Limb (tissue), 2 donors: Measurements from ENCODE around the gene SAFB2.
A peak's percentile ranks its signal among the peaks of the same experiment; 100 is the strongest.

Source experiments
- DNase-seq, 2 donors: peaks; one replicate each; pipeline ENCODE4 v3.0.0-alpha.2; 2016; ENCODE audit errors: extremely low spot score in 2 of 2

SAFB2 gene

DNA sequence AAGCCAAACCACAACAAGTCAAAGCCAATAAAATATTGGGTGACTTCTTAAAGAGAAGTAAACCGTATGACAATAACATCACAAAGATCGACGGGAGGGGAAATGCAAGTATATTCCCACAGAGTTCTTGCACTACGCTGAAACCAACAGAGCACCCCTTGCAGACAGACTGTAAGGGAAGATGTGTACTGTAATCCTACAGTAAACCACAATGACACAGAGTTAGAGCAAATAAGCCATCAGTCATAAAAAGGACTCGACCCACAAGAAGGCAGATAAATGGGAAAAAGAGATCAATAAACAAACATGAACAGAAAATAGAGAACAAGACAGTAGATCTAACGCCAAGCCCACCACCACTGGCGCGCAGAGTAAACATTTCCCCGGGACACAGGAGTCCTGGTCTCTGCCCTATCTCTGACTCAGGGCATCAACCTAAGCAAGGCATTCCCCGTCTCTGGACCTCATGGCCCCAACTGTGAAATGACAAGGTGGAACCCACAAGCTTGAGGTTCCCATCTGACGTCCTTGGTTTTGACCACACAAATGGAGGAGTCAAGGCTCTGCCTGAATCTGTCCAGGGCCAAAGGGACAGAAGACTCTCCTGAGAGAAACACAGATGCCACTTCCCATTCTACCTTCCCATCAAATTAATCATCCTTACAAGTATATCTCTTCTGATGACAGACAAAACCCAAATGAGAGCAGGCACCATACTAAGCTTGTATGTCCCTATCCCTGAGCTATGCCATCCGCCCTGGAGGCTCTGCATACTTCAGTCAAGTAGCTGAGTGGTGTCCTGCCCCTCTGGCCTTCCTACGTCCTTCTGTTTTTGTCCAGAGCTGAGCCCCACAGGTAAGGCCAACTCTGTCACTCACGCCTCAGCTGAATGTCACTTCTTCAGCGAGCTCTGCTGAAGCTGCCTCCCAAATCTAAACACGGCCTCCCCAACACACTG, 15.0 kb downstream of the SAFB2 start:
- DNase-seq = no peak

DNA sequence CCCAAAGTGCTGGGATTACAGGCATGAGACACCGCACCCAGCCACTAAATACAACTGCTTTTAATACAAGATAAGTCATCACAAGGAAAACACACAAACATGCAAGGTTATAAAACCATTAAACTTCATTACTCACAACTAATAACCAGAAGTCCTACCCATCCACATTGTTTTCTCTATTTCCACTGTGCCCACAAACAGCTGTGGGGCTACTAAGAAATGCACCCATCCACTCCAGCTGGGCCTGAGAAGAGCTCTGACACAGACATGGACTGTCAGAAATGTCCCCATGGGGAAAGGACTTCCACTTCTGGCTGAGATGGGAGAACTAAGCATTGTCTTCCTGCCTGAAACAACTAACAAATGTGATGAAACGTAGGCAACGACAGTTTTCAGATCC, 17.2 kb downstream of the SAFB2 start:
- DNase-seq = no peak

DNA sequence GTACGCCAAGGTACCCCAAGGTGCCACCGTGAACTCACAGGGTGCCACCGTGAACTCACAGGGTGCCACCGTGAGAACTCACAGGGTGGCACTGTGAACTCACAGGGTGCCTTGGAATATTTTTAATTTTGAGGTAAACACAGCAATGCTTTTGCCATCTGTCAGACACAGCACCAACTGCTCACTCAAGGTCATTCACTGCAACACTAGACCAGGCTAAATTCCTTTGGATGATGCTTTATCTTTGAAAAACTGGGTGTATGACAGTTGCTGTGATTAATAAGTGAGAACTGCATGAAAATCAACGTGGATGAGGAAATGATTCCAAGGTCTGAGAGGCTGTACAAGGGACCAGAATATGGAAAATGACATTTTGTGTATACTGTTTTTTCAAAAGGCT, 18.9 kb downstream of the SAFB2 start:
- no peak for DNase-seq

DNA sequence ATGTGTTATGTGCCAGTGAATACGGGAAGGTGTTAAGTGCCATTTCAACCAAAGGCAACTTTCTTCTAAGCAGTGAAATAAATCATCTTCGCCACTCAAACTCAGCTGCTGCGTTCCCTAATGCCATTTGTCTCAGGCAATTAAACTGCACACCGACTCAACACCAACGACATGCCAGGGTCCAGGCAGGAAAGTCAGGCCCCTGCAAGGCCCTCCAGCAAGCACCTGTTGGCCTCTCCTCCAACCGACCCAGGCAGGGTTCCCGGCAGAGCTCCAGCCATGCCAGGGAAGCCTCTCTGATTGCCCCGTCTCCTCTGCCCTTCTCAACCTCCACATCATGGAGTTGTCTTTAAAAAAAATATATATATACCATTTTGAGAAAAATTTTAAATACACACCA, 21.8 kb downstream of the SAFB2 start:
- peak in 1 of 2 donors; percentile 7 for DNase-seq

DNA sequence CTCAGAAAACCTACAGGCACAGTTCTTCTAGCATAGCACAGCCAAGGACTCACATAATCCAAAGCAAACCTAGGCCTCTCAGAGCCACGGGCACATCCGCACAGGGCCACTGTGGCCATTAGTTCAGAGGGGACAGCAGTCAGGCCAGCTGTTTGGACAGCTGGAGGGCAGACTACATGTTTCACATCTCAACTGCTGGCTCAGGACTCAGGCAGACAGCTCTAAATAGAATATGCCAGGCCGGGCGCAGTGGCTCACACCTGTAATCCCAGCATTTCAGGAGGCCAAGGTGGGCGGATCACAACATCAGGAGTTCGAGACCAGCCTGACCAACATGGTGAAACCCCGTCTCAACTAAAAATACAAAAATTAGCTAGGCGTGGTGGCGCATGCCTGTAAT, 26.8 kb downstream of the SAFB2 start:
- DNase-seq = no peak

DNA sequence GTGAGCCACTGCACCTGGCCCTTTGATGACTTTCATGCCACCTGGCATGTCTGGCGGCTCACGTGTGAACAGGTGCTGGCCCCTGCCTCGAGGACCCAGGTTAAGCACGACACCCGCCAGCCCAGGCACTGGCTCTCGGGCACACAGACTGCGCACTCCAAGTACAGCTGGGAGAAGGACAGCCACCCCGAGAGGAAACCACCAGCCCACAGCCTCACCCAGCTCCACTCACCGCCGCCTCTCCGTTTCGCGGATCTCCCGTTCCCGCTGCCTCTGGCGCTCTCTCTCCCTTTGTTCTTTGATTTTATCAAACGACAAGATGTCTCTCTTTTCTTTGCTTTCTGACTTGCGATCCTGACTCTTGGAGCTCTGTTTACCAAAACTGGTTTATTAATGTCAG, 27.4 kb downstream of the SAFB2 start:
- no peak for DNase-seq

DNA sequence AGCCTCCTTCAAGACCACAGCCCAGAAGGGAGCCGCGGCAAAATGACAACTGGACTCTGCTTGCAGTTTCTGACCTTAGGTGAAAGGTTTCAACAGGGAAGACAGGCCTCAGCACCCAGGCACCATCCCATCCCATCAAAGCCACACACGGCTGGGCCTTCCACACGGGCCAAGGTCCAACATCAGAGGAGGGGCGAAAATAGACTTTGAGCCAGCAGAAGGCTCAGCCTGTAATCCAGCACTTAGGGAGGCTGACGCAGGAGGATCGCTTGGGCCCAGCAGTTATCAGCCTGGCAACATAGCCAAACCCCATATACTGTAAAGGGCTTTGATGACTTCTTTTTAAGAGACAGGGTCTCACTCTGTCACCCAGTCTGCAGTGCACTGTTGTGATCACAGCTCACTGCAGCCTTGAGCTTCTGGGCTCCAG, 28.0 kb downstream of the SAFB2 start:
- DNase-seq = no peak

DNA sequence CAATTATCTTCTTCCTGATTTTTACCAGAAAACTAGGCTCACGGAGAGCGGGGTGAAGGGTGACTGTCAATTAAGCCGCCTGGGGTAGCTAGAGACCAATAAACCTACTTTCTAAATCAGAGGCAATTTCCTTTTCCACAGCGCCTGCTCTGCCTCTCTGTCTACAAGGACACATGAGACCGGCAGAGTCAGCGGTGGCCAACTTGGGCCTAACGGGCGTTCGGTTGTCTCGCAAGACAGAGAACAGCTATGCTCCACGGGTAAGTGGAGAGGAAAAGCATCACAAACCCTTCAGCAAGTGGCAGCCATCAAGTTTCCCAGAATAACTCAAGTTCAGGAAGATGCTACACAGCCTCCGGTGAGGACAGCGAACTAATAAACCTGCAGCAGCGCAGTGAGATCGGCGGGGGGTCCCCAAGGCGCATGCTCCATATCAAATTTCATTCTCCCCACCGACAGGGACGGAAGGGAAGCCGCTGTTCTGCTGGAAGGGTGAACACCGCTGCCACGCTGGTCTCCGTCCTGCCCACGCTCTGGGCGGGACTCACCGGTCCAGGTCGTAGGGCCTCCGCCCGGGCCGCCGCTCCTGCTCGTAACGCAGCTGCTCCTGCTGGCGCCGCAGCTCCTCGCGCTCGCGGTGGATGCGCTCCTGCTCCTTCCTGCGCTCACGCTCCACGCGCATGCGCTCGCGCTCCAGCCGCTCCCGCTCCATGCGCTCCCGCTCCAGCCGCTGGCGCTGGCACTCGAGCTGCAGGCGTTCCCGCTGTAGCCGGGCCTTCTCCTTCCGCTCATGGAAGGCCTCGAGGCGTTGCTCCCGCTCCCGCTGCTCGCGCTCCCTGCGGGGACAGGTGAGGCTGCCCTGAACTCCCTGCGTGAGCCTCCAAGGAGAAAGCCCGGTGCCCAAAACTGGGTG, 29.0 kb downstream of the SAFB2 start:
- peak in 1 of 2 donors; percentile 38 for DNase-seq

DNA sequence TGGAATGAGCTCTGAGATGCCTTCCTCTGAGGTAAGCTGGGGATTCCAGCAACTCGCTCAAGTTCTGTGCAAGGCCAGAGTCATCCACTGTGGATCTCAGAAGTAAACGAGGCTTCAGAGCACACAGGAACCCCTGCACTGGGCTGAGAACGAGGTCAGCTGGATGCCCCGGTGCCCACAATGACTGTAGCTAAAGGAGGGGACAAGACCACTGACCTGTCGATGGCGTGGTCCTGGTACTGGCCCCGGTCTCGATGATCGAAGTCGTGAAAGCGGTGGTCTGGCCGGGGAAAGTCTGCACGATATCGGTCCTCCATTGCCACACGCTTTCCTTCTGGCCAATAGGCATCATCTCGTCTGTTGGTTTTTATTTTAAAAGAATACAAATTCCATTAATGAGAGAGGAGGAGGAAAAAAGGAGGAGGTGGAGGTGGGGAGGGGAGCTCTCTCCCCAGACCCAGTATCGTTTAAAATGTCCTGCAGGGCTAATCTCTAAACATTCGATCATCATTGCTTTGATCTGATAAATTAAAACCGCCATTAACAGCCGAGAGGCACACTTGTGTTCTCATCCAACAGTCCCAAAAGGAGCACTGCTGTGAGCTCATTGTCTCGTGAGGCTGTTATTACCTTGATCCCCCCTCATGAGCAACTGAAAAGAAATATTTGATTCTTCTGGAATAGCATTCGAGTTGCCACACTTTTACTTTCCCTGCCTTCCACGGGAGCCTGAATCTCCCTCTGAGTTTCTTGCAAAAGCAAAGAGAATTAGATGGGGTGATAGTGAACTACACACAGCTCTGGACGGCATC, 29.8 kb downstream of the SAFB2 start:
- DNase-seq = no peak

DNA sequence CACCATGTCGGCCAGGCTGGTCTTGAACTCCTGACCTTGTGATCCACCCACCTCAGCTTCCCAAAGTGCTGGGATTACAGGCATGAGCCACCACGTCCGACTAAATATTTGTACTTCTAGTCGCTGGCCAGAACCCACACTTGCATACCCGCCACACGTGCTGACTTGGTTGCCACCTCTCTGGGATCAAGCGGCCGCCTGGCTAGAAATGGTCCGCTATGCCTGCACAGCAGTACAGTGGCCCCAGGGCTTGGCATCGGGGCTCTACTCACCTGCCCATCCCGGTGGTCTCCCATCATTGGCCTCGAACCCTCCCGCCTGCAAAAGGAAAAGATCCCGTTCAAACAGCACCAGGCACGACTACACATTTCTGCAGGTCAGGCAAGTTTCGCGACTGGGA, 31.1 kb downstream of the SAFB2 start:
- no peak for DNase-seq

DNA sequence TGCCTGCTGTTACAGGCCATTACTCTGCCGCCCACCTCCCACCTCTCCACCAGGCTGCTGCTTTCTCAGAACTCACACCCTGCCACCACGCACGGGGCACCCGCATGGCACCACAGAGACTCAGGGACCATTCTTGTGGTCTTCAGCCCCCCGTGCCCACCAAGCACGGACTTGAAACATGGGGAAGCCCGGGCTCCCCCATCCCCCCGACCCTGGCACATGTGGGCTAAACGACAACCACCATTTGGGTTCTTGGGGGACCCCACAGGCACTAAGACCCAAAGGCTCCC, 31.8 kb downstream of the SAFB2 start:
- DNase-seq = no peak

DNA sequence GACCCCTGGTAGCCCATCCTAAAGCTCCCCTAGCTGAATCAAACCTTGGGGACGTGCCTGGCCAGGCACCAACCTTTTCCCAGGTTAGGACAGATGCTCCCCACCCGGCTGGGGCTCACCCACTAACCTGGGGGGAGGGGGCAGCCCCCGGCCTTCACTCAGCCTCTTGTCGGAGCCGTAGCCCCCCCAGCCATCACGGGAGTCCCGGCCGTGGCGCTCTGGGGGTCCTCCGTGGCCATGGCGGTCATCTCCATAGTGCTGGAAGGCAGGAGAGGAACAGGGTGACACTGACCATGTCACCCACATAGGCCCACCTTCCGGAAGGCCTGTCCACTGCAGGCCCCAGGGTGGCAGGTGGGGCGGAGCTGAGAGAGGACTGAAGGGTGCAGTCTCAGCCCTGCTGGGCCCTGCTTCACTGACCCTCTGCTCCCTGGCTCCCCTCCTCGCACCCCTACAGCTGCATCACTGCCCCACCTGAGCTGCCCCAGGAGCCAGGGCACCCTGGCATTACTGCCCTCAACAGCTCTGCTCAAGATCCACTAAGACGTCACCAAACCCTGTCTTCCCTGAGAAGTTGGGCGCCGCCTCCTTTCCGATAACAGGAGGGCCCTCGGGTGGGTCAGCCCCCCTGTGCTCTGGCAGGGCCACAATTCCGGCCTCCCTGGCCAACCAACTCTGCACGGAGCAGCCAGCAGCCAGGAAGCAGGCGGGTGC, 32.3 kb downstream of the SAFB2 start:
- no peak for DNase-seq

DNA sequence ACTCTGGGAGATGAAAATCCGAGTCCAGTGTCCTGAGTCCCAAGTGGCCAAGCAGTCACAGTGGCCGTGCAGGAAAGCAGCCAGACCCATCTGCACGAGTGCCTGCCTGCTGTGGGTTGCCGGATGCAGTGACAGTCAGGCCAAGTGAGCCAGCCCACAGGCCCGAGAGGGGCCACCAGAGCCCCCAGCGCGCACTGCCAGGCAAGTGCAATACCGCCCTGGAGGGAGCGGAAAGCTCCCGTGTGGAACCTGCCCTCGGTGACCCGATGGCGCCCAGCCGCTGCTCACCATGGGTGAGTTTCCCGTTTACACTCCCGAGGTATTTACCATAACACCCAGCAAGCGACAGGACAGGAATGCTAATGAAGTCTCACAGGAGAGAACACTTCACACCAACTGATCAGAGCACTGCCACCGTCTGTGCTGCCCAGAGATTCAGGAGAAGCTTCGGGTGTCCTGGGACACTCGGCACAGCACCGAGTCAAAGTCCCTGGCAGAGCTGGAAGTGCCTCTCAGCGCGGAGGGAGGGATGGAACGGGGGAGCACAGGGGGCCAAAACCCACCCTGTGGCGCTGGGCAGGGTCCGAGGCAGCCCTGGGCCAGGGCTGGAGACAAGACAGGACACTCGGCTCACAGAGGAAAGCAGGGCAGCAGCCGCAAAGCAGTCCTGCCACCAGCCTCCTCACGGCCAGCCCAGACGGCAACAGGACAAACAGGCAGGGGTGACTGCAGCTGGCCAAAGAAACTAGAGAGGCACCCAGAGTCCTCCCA, 33.5 kb downstream of the SAFB2 start:
- no peak for DNase-seq

DNA sequence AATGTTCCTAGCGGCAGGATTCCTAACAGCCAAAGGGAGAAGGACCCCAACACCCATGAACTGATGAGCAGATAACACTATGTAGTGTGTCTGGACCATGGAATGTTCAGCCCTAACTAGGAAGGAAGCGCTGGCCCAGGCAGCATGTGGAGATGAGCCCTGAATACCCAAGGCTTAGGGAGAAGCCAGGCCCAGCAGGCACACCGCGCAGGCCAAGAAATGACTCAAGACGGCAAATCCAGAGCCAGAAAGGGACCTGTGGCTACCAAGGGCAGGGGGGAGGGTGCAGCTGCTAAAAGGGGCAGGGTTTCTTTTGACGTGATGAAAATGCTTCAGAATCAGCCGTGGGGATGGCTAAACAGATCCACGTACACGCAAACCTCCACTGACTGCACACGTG, 34.1 kb downstream of the SAFB2 start:
- DNase-seq = no peak

DNA sequence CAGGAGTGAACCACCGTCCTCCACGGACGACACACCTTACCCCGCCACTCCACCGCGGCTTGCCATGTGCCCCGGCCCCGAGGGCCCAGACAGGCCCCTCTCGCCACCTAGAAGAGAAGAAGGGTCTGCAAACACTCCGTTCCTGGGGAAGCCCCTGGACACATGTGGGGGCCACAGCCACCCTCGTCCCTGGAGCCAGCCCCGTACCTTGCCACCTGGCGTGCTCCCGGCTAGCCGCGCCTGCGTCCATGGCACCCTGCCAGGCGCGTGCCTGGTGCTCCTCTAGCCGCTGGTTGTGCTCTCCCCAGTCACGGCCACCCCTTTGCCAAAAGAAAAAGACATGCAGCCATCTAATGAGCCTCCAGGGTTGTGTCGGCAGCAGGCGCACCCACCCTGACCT, 34.9 kb downstream of the SAFB2 start:
- no peak for DNase-seq

DNA sequence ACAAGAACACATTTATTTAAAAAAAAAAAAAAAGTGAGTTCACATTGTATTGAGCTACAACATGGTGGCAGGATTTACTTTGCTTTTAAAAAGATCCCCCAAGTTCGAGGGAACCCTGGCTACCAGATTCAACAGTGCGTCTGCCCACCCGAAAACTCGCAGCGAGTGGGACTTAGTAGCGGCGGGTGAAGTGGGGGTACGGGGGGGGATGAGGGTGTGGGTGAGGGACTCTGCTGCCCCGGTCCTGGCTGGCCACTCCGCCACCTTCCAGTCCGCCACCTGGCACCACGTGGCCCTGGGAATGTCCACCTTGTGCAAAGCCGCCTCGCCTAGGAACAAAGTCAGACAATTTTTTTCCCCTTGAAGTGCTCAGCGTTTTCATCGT, 35.5 kb downstream of the SAFB2 start:
- DNase-seq = no peak

DNA sequence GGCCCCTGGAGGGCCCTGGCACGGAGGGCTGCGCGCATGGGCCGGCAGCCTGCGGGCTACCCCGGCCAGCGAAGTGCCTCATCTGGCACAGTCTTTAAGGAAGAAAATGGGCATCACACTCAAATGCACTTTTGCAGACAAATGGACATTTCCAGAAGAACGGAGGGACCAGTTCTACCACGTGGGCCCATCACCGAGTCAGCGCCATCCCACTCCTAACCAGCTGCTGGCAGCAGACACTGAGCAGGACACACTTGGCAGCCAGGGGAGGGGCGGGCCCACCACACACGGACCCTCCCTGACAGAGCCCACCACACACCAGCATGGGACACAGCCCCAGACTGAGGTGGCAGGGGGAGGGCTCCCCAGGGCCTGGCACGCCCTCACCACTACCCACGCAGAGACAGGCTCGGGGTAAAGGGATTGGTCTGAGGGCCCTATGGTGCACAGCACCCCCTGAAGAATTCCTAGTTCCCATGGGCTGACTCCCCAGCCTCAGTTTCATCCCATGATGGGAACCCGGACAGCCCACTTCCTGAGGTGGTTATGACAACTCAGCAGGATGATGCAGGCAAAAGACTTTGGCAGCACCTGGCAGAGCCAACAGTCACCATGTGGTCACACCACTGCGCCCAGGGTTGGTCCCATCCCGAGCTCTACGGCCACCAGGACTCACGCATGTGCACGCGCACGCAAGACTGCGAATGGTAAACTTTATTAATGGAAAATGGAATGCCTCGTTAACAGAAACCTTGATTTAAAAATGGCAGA, 36.1 kb downstream of the SAFB2 start:
- DNase-seq = peak in 1 of 2 donors; percentile 23

DNA sequence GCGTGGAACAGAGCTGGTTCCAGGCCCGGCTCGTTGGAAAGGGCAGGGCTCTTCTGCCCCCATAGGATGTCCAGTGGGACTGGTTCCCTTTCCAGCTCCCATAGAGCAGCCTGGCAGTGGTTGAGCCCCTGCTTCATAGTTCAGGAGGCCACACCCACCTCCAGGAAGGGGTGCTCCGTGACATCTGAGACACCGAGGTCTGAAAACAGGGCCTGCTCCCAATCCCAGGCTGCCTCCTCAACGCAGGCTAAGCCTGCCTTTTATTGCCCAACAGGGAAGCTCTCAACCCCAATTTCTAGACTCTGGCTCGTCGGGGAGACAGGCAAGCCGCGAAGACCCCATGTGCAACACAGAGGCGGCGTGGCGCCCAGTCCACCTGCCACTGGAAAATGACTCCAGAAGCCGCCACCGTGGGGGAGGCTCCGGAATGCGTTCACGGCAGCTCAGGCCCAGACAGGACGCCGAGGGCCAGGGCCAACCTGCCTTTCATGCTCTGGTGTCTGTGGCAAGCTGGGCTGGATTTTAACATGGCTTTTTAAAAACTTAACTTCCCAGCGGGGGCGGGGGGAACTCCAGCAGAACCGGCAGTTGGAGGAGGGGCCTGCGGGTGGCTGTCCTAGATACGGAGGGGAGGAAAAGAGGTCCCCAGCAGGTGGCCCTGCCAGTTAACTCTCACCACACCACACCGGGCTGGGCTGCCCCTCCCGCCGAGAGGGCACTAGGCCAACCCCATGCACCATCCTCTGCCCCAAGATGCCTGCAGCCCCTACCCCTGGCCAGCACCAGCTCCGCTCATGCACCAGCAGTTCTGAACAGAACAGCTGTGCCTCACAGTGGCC, 36.9 kb downstream of the SAFB2 start:
- DNase-seq = peak in 1 of 2 donors; percentile 67

DNA sequence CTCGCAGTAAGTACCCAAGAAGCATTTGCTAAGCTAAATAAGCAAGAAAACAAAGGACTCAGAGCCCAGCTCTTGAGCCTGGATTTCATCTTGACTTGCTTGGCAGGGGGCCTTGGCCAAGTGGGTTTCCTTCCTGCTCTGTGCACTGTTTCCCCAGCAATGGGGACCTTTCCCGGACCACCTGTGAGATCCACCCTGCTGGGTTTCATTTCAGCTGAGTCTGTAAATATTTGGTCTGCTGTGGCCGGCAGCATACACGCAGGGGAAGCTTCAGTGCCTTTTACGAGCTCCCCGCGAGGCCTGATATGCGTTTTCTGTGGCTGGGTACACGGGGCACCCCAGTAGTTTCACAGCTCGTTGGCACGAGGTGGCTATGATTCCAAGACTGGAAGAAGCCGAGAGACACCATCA, 42.4 kb downstream of the SAFB2 start:
- no peak for DNase-seq
